T follicular helper cell (primary cell): ENCODE results near the gene SETD1A.
"Not testable (repeated sequence)": the region's sequence is repeated elsewhere in the genome, so short reads cannot be mapped to it uniquely, and the experiment has no call there.

Experiments used
- DNase-seq: peaks from one replicate; pipeline ENCODE4 v3.0.0-alpha.2; 2020; ENCODE audit warnings: low read depth

The SETD1A gene

DNA sequence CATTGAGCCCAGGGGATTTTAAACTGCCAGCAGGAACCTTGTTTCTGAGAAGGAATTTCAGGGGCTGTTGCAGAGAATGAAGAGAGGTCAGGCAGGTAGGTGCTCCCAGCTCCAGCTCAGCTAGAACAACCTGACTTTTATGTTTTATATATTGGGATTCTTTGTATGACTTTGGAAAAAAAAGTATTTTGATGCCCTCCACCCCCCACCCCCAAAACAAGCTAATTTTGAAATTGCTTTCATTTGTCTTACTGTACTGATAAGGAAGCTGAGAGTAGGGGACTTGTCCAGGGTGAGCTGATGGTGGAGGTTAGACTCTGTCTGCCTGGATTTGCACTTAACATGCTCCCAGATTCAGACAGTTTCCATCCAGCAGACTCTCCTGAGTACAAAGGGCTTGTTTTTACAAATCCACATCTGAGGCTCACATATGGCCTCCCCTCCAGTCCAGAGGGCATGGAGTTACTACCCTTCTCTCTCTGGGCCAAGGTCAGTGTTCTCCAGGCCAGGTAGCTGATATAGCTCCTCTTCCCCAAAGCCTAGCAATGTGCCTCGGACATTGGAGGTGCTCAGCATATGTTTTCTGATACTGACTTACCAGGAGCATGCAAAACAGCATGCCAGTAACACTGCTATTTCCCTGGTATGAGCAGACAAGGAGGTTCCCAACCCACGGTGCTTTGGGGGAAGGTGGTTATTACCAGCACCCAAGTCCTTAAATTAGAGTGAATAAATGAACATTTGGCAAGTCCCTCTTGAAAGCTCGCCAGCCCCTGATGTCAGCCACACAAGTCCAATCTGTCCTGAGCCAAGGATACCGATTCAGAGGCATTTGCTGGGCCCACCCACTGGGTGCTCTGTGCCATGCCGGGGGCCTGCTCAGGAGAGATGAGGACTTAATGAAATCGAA lies 41.6 kb downstream of the SETD1A start:
- DNase-seq, result no peak

DNA sequence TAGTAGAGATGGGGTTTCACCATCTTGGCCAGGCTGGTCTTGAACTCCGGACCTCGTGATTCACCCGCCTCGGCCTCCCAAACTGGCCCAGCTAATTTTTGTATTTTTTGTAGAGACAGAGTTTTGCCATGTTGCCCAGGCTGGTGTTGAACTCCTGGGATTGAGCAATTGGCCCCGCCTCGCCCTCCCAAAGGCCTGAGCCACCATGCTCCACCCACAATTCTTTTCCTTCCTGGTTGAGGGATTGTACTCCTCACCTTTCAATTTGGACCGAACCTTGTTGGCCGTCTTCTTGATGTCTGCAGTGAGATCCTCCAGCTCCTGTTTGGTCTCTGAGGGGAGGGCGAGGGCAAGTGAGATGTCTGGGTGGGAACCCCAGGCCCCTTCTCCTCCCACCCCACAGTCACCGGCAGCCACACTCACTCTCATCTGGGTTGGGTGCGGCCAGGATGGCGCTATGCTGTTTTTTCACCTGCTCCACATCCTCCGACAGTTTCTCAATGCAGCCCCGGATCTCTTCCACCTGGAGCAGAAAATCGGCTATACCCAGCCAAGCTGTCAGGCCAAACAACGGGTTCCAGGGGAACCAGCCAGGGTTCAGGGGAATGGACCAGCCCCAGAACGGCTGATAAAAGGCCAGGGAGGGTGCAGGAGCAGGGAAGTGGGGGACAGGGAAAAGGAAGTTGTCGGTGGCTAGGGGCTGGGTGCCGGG lies 43.3 kb downstream of the SETD1A start:
- no peak for DNase-seq

DNA sequence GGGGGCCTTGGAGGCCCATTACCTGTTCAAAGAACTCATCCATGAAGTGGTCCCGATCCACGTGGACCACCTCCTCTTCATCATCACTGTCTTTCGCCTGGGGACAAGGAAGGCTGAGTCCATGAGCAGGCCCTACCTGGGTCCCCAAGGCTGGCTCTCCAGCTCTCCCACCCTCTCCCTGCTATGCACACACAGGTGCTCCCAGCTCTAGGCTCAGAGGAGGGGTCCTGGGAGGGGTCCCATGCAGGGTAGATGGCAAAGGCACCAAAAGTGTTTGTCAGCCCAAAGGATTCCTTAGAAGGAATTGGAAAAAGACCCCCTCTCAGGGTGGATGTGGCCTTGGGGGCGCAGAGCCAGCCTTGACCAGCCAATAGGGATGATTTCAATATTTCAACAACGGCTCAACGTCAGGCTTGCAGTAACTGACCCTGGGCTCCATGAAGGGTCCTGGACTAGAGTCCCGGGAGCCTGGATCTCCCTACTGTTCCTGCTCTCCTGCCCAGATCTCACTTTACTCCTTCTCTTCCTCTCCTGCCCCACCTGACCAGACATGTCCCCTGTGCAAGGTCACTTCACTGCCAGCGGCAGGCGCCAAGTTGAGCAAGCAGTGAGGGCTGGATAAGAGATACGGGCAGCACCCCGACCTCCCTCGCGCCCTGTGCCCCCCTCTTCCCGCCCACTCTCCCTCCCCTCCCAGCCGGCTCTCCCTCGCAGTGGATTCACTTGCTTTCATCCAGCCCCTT lies 44.1 kb downstream of the SETD1A start:
- DNase-seq, result no peak

DNA sequence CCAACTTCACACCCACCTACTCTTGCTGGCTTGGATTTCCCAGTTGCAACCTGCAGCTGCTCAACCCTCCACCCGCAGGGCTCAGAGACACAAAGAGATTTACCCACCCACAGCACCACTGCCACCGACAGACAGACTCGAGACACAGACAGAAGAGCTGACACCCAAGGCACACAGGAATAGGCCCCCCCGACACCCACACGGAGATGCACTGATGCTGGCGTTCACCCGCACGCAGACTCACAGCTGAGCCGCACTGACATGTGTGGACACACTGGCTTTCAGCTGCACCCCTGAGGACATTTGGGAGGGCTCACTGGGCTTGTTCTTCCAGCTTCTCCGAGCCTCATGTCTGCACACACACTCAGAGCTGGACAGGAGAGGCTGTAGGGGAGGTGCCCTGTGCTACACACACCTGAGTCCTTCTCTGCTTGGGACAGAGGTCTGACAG lies 44.7 kb downstream of the SETD1A start:
- DNase-seq, result no peak

DNA sequence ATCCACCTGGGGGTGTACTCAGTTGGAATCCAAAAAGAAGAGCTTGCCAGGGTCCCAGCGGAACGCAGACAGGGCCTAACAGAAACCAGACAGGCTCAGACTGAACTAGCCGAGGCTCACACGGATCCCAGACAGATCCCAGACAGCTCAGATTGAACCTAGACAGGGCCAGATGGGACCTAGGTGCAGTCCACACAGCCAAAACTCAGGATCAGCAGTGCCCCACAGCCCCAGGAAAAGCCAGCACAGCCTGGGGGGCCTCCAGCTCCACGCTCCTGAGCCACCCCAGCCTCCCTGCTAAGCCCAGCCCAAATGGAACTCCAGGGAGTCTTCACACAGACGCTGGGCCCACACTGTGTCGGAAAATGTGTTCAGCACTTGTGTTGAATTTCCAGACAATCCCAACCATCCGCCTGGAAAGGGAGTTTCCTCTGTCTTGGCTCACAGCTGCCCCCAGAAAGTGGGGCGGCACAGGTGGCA lies 45.3 kb downstream of the SETD1A start:
- no peak for DNase-seq

DNA sequence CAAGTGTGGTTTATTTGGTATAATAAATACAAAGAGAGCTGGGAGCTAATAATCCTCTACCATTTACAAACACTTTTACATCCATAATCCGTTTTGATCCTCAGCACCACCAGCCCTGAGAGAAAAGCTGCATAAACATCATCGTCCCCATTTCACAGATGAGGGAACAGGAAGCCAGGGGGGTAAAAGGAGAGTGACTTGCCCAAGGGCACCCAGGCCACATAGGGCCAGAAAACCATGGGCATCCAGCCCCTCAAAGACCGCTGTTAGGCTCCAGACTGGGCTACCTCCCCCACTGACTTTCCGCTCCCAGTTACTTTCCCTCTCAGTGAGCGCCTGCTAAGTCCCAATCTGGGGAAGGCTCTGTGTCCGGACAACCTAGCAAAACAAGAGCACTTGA lies 46.2 kb downstream of the SETD1A start:
- no peak for DNase-seq

DNA sequence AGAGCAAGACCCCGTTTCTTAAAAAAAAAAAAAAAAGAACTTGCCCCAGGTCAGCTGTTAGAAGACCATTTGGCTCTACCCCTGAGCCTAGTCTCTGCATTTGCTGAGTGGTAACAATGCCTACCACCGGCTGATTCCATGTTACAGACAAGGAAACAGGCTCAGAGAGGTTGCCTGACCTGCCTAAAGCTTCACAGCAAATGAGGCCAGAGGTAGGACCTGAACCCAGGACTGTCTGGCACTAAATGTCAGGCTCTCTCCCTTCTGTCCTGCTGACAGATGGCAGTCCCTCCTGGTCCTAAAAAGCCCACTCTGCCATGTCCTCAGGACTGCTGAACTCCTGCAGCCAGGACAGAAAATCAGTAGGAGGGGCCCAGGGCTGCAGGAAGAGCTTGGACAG lies 47.1 kb downstream of the SETD1A start:
- DNase-seq, result no peak

DNA sequence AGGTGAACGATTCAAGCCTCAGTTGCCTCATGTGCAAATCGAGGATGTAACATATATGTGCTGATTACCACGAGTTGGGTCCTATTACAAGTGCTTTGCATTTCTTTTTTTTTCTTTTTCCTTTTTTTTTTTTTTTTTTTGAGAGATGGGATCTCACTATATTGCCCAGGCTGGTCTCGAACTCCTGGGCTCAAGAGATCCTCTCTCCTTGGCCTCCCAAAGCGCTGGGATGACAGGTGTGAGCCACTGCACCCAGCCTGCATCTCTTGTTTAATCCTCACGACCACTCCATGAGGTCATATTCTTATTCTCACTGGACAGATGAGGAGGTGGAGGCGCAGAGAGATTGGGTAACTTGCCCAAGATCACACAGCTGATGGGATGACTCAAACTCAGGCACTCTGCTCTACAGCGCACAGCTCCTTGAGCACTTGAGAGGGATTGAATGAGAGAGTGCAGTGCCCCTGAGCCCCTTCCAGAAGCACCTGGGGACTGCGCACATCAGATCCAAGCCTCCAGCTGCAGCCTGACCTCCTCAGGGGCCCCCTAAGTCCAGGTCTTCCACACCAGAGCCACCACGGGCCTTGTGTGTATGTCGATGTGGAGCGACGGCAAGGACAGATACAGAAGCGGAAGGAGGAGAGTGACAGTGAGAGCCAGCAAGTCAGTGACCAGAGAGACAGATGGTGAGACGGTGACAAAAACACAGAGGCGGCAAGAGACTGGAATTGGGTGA lies 48.0 kb downstream of the SETD1A start:
- DNase-seq, result no peak

DNA sequence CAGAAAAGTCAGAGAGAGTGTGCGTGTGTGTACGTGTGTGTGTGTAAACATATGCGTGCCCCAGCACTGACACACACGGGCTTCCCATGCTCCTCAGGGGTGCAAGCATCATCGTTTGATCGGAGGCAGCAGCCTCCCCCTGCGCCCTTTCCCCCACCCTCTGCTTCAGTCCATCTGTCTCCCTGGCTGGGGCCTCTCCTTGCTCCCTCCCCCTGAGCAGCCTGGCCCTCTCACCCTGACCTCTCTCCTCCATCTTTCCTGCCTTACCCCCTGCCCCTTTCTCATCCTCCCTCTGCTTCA lies 48.5 kb downstream of the SETD1A start:
- DNase-seq, result no peak

DNA sequence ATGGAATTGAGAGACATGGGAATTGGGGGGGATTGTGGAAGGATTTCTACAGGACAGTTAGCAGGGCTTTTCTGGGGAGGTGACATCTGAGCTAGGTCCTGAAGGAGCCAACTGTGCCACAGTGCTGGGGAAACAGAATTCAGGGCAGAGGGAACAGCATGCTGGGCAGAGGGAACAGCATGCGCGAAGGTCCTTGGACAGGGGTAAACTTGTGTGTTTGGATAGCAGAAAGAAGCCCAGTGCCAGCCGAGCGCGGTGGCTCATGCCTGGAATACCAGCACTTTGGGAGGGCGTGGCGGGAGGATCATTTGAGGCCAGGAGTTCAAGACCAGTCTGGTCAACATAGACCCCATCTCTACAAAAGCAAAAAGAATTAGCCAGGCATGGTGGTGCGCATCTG lies 49.0 kb downstream of the SETD1A start:
- DNase-seq, result no peak

DNA sequence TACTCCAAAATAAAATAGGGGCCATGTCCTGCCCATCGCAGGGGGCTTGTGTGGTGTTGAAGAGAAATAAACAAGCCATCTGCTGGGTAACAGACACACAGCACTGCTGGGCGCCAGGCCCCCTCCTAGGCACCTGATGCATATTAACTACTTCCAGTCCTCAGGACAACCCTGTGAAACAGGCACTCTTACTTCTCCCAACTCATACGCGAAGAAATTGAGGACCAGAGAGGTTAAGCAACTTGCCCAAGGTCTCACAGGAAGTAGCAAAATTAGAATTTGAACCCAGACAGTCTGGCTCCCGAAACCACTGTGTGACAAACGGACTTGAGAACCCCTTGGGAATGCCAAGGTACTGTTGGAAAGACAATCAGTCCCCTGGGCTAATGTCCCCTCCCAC lies 50.1 kb downstream of the SETD1A start:
- DNase-seq, result no peak

DNA sequence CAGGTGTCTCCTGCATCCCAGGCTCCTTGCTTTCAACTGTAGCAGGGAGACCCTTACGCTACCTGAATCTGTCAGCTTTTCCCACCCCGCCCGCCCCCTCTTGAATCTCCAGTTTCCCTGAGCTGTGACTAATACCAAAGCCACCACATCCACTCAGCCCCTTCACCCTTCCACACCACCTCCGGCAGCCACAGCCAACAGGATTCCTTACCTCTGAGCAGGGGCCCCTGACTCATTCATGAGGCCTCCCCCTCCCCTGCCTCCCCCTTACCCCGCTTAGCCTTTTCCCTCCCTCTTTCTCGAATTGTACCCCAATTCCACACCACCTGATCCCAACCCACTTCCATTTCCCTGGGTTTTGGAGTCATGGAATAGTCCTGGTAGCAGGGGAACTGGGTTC lies 50.6 kb downstream of the SETD1A start:
- DNase-seq, result no peak

DNA sequence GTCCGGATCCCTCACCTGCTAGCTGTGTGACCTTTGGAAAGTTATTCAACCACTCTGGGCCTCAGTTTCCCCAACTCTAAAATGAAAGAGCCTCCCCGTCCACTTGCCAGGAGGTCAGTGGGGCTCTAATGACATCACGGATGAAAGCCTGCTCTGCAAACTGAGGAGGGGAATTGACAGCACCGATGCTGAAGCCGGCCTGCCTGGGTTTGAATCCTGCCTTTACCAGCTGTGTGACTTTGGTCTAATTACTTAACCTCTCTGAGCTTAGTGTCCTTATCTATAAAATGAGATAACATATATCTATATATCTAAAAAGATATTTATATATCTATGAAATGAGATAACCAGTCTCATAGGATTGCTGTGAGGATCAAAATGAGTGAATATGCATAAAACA lies 51.0 kb downstream of the SETD1A start:
- no peak for DNase-seq

DNA sequence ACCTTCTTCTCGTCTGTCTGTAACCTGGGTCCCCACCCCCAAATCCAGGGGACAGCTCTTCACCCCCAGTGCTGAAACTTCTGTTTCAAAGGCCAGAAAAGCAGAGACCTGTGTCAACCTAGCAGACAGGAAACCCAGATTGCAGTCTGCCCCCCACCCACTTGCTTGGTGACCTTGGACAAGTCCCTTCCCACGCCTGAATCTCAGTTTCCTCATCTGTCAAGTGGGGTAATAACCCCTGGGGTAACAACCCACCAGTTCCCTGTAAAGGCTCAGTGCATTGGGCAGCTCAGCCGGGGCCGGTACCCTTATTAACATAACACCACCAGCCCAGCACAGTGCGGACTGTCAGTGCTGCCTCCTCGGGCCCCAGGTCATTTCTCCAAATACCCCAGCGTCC lies 51.6 kb downstream of the SETD1A start:
- no peak for DNase-seq

DNA sequence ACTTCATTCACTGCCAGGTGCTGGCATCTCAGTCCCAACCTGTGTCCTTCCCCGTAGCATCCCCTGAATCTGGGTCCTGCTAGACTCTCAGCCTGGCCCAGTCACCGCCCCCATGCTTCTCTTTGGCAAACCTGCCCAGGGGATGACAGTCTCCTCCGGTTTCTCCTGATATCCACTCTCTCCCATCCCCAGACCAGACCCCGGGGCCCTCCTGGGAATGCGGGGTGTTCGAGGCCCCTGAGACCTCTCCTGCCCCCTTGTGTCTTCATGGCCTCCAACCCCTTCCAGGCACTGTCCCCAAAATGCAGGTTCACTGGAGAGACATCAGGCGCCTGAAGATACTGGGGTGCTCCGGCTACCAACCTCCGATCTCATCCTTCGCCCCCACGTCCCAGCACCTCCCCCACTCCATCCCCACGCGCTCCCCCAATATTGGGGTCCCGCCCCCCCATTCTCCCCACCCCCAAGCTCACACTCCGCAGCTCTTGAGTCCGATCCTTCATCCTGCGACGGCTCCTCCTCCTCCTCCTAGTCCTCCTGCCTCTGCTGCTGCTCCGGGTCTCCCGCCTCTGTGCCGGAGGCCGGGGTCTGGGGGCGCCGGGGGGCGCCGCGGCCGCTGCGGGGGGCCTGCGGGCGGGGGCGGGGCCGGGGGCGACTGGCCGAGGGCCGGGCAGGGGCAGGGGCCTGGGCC lies 52.5 kb downstream of the SETD1A start:
- no peak for DNase-seq

DNA sequence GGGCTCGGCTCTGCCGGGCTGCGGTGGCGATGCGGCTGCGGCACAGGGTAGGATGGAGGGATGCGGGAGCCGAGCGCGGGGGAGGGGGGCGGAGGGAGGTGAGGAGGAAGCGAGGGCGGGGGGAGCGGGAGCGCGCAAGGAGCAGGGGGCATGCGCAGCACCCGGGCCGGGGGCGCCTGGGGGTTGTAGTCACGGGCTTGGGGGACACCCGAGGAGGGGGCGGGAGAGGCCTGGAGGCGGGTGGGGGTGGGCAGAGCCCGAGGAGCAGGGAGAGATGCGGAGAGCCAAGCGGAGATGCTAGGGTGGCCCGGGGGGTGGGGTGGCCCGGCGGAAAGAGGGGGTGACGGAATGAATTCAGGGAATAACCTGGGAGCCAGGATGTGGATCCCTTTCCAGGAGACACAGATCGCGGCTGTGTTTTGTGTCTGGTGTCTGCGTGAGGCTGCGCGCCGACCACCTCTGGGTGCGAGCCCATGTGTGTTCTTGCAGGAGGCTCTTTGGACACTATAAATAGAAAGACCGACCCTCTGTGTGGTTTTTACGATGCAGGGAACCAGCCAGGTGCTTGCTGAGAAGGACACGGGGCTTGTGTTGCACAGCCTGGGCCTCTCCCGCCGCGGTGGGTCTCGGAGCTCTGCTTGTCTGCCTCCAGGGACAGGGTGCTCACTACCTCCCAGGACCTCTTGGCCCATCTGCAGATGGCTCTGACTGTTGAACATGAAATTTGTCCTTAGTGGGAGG lies 53.2 kb downstream of the SETD1A start, which contains the start of gene STX1B:
Gene STX1B, minus strand, starts transcription at position 54 of the 741 bp plus-strand sequence. CDS start 242 bp downstream, outside the sequence.
- peak; percentile 41 for DNase-seq

DNA sequence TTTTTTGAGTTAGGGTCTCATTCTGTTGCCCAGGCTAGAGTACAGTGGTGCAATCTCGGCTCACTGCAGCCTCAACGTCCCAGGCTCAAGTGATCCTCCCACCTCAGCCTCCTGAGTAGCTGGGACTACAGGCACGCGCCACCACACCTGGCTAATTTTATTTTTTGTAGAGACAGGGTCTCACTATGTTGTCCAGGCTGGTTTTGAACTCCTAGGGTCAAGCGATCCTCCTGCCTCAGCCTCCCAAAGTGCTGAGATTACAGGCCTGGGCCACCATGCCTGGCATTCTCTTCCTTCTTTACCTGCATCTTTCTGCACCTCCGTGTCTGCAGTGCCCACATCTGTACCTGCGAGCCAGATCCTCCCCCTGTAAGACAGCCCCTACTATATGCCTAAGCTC lies 54.3 kb downstream of the SETD1A start:
- not testable (repeated sequence) for DNase-seq

DNA sequence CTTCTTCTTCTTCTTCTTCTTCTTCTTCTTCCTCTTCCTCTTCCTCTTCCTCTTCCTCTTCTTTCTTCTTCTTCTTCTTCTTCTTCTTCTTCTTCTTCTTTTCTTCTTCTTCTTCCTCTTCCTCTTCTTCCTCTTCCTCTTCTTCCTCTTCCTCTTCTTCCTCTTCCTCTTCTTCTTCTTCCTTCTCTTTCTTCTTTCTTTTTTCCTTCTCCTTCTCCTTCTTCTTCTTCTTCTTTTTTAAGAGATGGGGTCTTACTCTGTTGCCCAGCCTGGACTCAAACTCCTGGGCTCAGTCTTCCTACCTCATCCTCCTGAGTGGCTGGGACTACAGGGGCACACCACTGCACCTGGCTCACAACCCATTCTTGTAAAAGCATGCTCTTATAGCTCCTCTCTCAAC lies 55.7 kb downstream of the SETD1A start:
- DNase-seq, result not testable (repeated sequence)

DNA sequence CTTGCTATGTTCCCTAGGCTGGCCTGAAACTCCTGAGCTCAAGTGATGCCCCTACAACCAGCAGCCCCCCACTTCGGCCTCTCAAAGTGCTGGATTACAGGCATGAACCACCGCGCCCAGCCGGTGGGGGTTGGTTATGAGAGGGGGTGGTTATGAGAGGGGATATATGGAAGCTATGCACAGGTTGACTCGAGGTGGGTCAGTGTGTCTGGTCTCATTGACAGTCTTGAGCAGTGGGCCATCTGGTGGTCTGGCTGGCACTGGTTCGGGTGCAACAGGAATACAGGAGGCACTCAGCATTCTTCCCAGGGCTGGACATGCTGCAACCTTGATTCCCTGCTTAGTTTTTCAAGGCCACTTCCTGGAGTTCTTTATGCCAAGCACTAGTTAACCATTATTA lies 58.5 kb downstream of the SETD1A start:
- no peak for DNase-seq

DNA sequence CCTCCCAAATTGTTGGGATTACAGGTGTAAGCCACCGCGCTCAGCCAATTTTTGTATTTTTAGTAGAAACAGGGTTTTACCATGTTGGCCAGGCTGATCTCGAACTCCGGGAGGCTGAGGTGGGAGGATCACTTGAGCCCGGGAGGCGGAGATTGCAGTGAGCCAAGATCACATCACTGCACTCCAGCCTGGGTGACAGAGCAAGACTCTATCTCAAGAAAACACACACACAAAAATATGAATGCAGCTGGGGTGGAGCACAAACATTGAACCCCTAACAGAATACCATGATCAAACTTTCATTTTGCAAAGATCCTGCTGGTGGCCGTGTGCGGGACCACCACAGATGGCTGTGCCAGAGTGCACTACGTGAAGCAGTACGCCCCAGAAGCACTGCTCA lies 60.2 kb downstream of the SETD1A start:
- not testable (repeated sequence) for DNase-seq
